K562 (cell line): ENCODE results near the gene COL4A2. TPM values are rescaled to one million over a fixed set of nuclear protein-coding genes. Genes with fewer than 3 reads are reported as not detected.

Source experiments
- ATAC-seq: fragments of 200-7000 bp; cut with Tn5 transposase; 3 replicates; pipeline ENCODE4 v1.9.1; 2020; ENCODE audit warnings: moderate library complexity
- BruUV-seq: library from RNA; stranded (reverse); fragments of 400-500 nt; replicated peaks from 2 replicates; lab custom pipeline; 2021; lab: Mats Ljungman, UMichigan
- CTCF ChIA-PET: fragments of 300-600 bp; formaldehyde crosslinking; extraction: SDS; loops from one replicate; lab custom pipeline; 2021; ENCODE audit warnings: low intra/inter-chr PET ratio; lab: Yijun Ruan, JAX
- POLR2A ChIA-PET: fragments of 300-600, 350-650 bp; sonication (Branson Sonifier 250); formaldehyde crosslinking; extraction: SDS; loops from one replicate; lab custom pipeline; 2021; ENCODE audit warnings: antibody characterized with exemption, inconsistent platforms; lab: Yijun Ruan, JAX
- DNase-seq, 4 experiments: peaks; one replicate each; pipeline versions ENCODE4 v3.0.0 to v3.0.0-alpha.2; 2011 to 2018; ENCODE audit warnings: low spot score in 3 of 4, mixed read lengths in 3 of 4; ENCODE audit errors: extremely low read depth in 1 of 4
- FAIRE-seq: peaks from 2 replicates; lab custom pipeline; 2011; peaks lifted over from hg19 to GRCh38; lab: Jason Lieb, UNC
- H2AFZ ChIP-seq: 2 replicates; pipeline ENCODE4 v1.6.0; 2011; ENCODE audit warnings: low read depth, low read length, control low read depth, inconsistent platforms
- H3K27ac ChIP-seq: fragments of 200-600 bp; 3 replicates; pipeline ENCODE4 v1.8.0; 2011; ENCODE audit warnings: low read depth, mild to moderate bottlenecking, control low read depth, inconsistent platforms, low read length, moderate library complexity, mixed read lengths; ENCODE audit errors: extremely low read depth
- H3K27me3 ChIP-seq, 2 experiments: fragments of 300-600 bp in 1 of 2; 2 replicates in 1 of 2; 3 replicates in 1 of 2; pipeline versions ENCODE4 v1.6.0 to v1.8.0; 2011; ENCODE audit warnings: inconsistent platforms in 2 of 2, low read length in 2 of 2, mild to moderate bottlenecking in 1 of 2, mixed read lengths in 1 of 2, moderate library complexity in 1 of 2; ENCODE audit not compliant: control insufficient read depth in 2 of 2, insufficient read depth in 2 of 2
- H3K36me3 ChIP-seq: fragments of 300-600 bp; 3 replicates; pipeline ENCODE4 v1.8.0; 2011; ENCODE audit warnings: mild to moderate bottlenecking, low read length, inconsistent platforms; ENCODE audit not compliant: control insufficient read depth, insufficient read depth
- H3K4me1 ChIP-seq, 2 experiments: fragments of 200-600 bp in 1 of 2; replicated peaks in 1 of 2; 2 replicates in 1 of 2; 3 replicates in 1 of 2; pipeline versions ENCODE4 v1.5.1 to v1.8.0; 2011; ENCODE audit warnings: inconsistent platforms in 2 of 2, low read length in 2 of 2, mild to moderate bottlenecking in 1 of 2, mixed read lengths in 1 of 2, moderate library complexity in 1 of 2; ENCODE audit not compliant: control insufficient read depth in 2 of 2, insufficient read depth in 2 of 2
- H3K4me2 ChIP-seq: 2 replicates; pipeline ENCODE4 v1.6.1; 2011; ENCODE audit warnings: low read length, control low read depth, inconsistent platforms, mixed read lengths; ENCODE audit not compliant: insufficient read depth
- H3K4me3 ChIP-seq: fragments of 200-600 bp; sonication (generic), shearing (Covaris generic); 2 replicates; pipeline ENCODE4 v1.5.1; 2016; ENCODE audit warnings: control low read depth, inconsistent platforms
- H3K79me2 ChIP-seq: fragments of 200-600 bp; 3 replicates; pipeline ENCODE4 v1.8.0; 2011; ENCODE audit warnings: low read length, inconsistent platforms; ENCODE audit not compliant: control insufficient read depth, insufficient read depth
- H3K9ac ChIP-seq, 2 experiments: 2 replicates each; pipeline versions ENCODE4 v1.6.0 to v1.6.1; 2011; ENCODE audit warnings: low read depth in 2 of 2, low read length in 2 of 2, control low read depth in 1 of 2, inconsistent platforms in 1 of 2, mild to moderate bottlenecking in 1 of 2, mixed read lengths in 1 of 2; ENCODE audit not compliant: insufficient read depth in 1 of 2
- H3K9me1 ChIP-seq: one replicate; pipeline ENCODE4 v1.6.0; 2011; ENCODE audit warnings: inconsistent platforms, mild to moderate bottlenecking, low read length, moderate library complexity; ENCODE audit not compliant: control insufficient read depth, insufficient read depth
- H3K9me3 ChIP-seq: replicated peaks from 2 replicates; pipeline ENCODE4 v1.5.1; 2011; ENCODE audit warnings: low read depth, low read length, inconsistent platforms; ENCODE audit not compliant: control insufficient read depth, insufficient read depth
- H4K20me1 ChIP-seq: replicated peaks from 2 replicates; pipeline ENCODE4 v1.6.1; 2011; ENCODE audit warnings: low read length, inconsistent platforms, mixed read lengths; ENCODE audit not compliant: control insufficient read depth, insufficient read depth
- ARID3B ChIP-seq: fragments of 250-450 bp; sonication (Bioruptor Pico); IDR thresholded peaks from 2 replicates; pipeline ENCODE4 v1.4.0; 2020; ENCODE audit warnings: borderline replicate concordance
- CUX1 ChIP-seq: fragments of 200-800 bp; sonication (Bioruptor generic); IDR thresholded peaks from 2 replicates; pipeline ENCODE4 v1.6.1; 2016; ENCODE audit warnings: missing genetic modification characterization, missing compliant biosample characterization
- HMG20B ChIP-seq: fragments of 250-450 bp; sonication (Bioruptor Pico); IDR thresholded peaks from 2 replicates; pipeline ENCODE4 v1.5.0; 2021; ENCODE audit warnings: mild to moderate bottlenecking
- PRDM10 ChIP-seq: fragments of 450-650 bp; IDR thresholded peaks from 2 replicates; pipeline ENCODE4 v1.6.1; 2018; ENCODE audit not compliant: partially characterized antibody
- ZBTB2 ChIP-seq: fragments of 450-650 bp; IDR thresholded peaks from 2 replicates; pipeline ENCODE4 v1.6.1; 2016; ENCODE audit warnings: antibody characterized with exemption
- ZBTB34 ChIP-seq: fragments of 250-450 bp; sonication (Bioruptor Pico); IDR thresholded peaks from 2 replicates; pipeline ENCODE4 v1.8.0; 2021; ENCODE audit warnings: mild to moderate bottlenecking, moderate library complexity
- ZNF212 ChIP-seq: fragments of 450-650 bp; formaldehyde crosslinking; IDR thresholded peaks from 2 replicates; pipeline ENCODE4 v1.4.0; 2020; ENCODE audit warnings: mild to moderate bottlenecking
- ZNF586 ChIP-seq: fragments of 450-650 bp; formaldehyde crosslinking; conservative IDR thresholded peaks from 2 replicates; pipeline ENCODE4 v1.4.0; 2020; ENCODE audit warnings: mild to moderate bottlenecking, moderate library complexity
- WGBS: fragments of 100-300 bp; shearing (Covaris generic); methylation state at CpG from one replicate; pipeline ENCODE4 v1.1.6; 2016; ENCODE audit warnings: low coverage, mixed read lengths; ENCODE audit not compliant: insufficient coverage; ENCODE audit errors: missing lambda C conversion rate; 5-methylcytosine and 5-hydroxymethylcytosine counted together
- in situ Hi-C: fragments of 300-500 bp; cut with MboI; formaldehyde crosslinking; loops from 4 replicates; pipeline ENCODE4 v1.15.0; 2018; ENCODE audit warnings: inconsistent platforms, mixed read lengths
- intact Hi-C: fragments of 100-400 bp; cut with micrococcal nuclease; formaldehyde crosslinking; loops from 2 replicates; pipeline ENCODE4 v1.14.2; 2022
- polyA plus RNA-seq, 8 experiments: library from polyadenylated mRNA; depleted of rRNA in 4 of 8; stranded (reverse) in 5 of 8; unstranded in 3 of 8; fragments of >200 nt; fragmentation: Nextera tagmentation in 2 of 8; fragmentation: Illumina TruSeq in 1 of 8; extraction: Ambion mirVana in 2 of 8; extraction: Trizol in 1 of 8; gene quantifications; 2 replicates each; pipeline versions ENCODE4 v1.2.1 to v1.2.3, GENCODE V29; 2011 to 2014; ENCODE audit warnings: inconsistent platforms in 1 of 8, missing spikeins in 1 of 8
- total RNA-seq, 7 experiments: library from RNA; depleted of rRNA in 6 of 7; stranded (reverse); fragments of >200 nt in 6 of 7; fragmentation: Illumina TruSeq in 2 of 7; extraction: Trizol in 2 of 7; gene quantifications; 2 replicates each; pipeline versions ENCODE4 v1.2.1 to v1.2.3, GENCODE V29; 2011 to 2021; ENCODE audit warnings: low replicate concordance in 1 of 7

COL4A2 gene
- total and polyA plus RNA-seq, 9 of the 15 experiments (the other 6 are each of a cell fraction or from before 2014, with no cell fraction given): 0.13 to 15.2 (median 8.1) TPM

GRCh38 chr13:110476220-110476617 is 169.1 kb downstream of the COL4A2 start:
- no TSS peak for BruUV-seq
- CTCF ChIA-PET: no interaction called here
- ATAC-seq (no peak), DNase-seq (no peak), FAIRE-seq (no peak)
- Histone ChIP-seq H3K4me3 (no peak overlapping the region), H3K4me2 (0 out of 2 replicates have a peak overlapping the region, but pooled peaks have one; percentile 46), H3K27me3 (peaks cover 0 to 8% of the 10 kb centered on the region in 2 experiments; a peak in 2 of 5 replicates), H3K79me2 (no peaks in the 10 kb centered on the region), H3K9me3 (no peaks in the 10 kb centered on the region), H3K36me3 (no peaks in the 10 kb centered on the region), H4K20me1 (no peaks in the 10 kb centered on the region), H2AFZ (no peak overlapping the region), H3K27ac (no peak overlapping the region), H3K9me1 (no peaks in the 10 kb centered on the region), H3K4me1 (peaks cover 22 to 51% of the 10 kb centered on the region in 2 experiments; a peak in 4 of 5 replicates), H3K9ac (peak overlapping the region in 1 of 2 experiments; percentile 48; a peak in 1 of 4 replicates)
- in situ Hi-C loops (no loop called here), intact Hi-C loops (no loop called here)
- POLR2A ChIA-PET: no interaction called here
- WGBS: 57% methylated on average over 12 of the region's 12 CpGs
- TF ChIP-seq PRDM10: no peak
- no peak for TF ChIP-seq HMG20B
- no peak for TF ChIP-seq ZBTB34
- no peak for TF ChIP-seq ZBTB2
- TF ChIP-seq ZNF212 (CRISPR knock-in tag): no peak
- no peak for TF ChIP-seq ARID3B (CRISPR knock-in tag)
- TF ChIP-seq ZNF586 (CRISPR knock-in tag): no peak
- no peak for TF ChIP-seq CUX1 (CRISPR knock-in tag)
